Pancreas (tissue), 10 donors: Measurements from ENCODE around the gene IGF1. TPM values are rescaled to one million over a fixed set of nuclear protein-coding genes. Genes with fewer than 3 reads are reported as not detected.

Source experiments
- ATAC-seq, 4 donors: fragments of 200-7000 bp; cut with Tn5 transposase; one replicate each; pipeline versions ENCODE4 v1.8.0 to v1.9.1; 2020; ENCODE audit warnings: mild to moderate bottlenecking in 4 of 4, moderate library complexity in 4 of 4
- DNase-seq, 6 donors: peaks; one replicate each; pipeline ENCODE4 v3.0.0-alpha.2; 2020
- FAIRE-seq: peaks from 2 replicates; lab custom pipeline; 2012; peaks lifted over from hg19 to GRCh38; lab: Jason Lieb, UNC
- H3K27ac ChIP-seq, 4 donors: fragments of 200-600 bp; sonication (generic); 1 replicate in 3 of 4; 2 replicates in 1 of 4; pipeline versions ENCODE4 v1.5.0 to v1.8.0; 2020
- H3K27me3 ChIP-seq, 4 donors: fragments of 200-600 bp; one replicate each; pipeline ENCODE4 v1.8.0; 2021
- H3K36me3 ChIP-seq, 3 donors: fragments of 200-600 bp; sonication (generic) in 1 of 3; one replicate each; pipeline versions ENCODE4 v1.5.0 to v1.8.0; 2020 to 2021
- H3K4me1 ChIP-seq, 3 donors: fragments of 200-600 bp; one replicate each; pipeline ENCODE4 v1.8.0; 2021
- H3K4me3 ChIP-seq, 4 donors: fragments of 200-600 bp; sonication (generic) in 2 of 4; one replicate each; pipeline versions ENCODE4 v1.5.0 to v1.8.0; 2020 to 2021
- H3K9me3 ChIP-seq, 4 donors: fragments of 200-600 bp; one replicate each; pipeline ENCODE4 v1.8.0; 2021
- CTCF ChIP-seq, 4 donors: fragments of 200-600 bp; sonication (generic) in 3 of 4; IDR thresholded peaks; one replicate each; pipeline versions ENCODE4 v1.5.0 to v1.8.0; 2021; ENCODE audit warnings: antibody characterized with exemption in 4 of 4
- WGBS, 2 donors: extraction: QIAGEN DNeasy Blood & Tissue Kit; methylation state at CpG; one replicate each; pipeline ENCODE4 v1.1.7; 2013; 5-methylcytosine and 5-hydroxymethylcytosine counted together
- intact Hi-C, 3 donors: fragments of 100-400 bp; cut with DNase I; formaldehyde crosslinking; loops; one replicate each; pipeline versions ENCODE4 v1.11.1 to v1.14.2; 2022
- polyA plus RNA-seq, 2 donors: library from polyadenylated mRNA; stranded (reverse); fragments of 200-250 nt; gene quantifications; one replicate each; pipeline ENCODE4 v1.2.3, GENCODE V29; 2013
- total RNA-seq, 6 donors: library from RNA; stranded (reverse); fragmentation: NEBNext Ultra II Directional in 4 of 6; extraction: Animal tissue kit (Norgen Biotek cat#: 25700) in 4 of 6; gene quantifications; one replicate each; pipeline versions ENCODE4 v1.2.1 to v1.2.4, GENCODE V29; 2021 to 2023
- donor health status: healthy with polysubstance abuse.
- donor health status: DM: no; HTN: no; CAD: no; lungs with moderate emphysema.
- donor health status: DM: no; HTN: no; CAD: no.
- donor health status: control.
- donor health status: control.
- donor health status: Bipolar disorder and iron deficiency.
- donor health status: DM: yes; HTN: yes; CAD: no.
- donor health status: DM: no; HTN: no; CAD: no.
- donor health status: DM: no; HTN: no; CAD: no.
- donor health status: DM: yes; HTN: yes; CAD: no.

IGF1 gene
- total and polyA plus RNA-seq, 8 donors: 1.5 to 23.8 (median 4.6) TPM

DNA sequence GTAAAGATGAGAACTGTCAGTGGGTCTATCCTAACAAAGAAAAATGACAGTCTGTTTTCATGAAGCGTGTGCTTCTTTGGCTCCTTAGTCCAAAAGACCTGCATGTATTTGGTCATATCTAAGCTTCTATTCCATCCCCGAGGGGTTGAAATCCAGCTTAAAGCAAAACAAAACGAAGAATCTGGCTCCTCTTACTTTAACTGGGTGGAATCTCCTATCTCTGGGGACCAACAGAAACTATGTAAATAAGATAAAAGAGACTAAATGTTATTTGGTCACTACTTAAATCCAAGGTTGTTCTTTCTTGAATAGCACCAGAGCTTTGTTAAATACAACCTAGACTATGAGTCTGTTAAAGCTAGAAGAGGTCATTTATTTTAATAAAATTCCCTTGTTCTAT is 9.4 kb downstream of the IGF1 start:
- H3K27me3 ChIP-seq: no peaks in the 10 kb centered on the region
- FAIRE-seq (no peak), ATAC-seq (no peak), DNase-seq (no peak)
- 30 to 31% methylated on average over 3 of the region's 3 CpGs for WGBS, 2 donors
- peaks cover 0 to 4% (median 0%) of the 10 kb centered on the region in 3 donors for H3K4me1 ChIP-seq
- H3K4me3 ChIP-seq: no peak overlapping the region
- intact Hi-C loops: no loop called here
- TF ChIP-seq CTCF (IDR thresholded peaks at IDR 0.05): no peak
- no peaks in the 10 kb centered on the region for H3K9me3 ChIP-seq
- H3K27ac ChIP-seq: no peak overlapping the region
- H3K36me3 ChIP-seq: no peaks in the 10 kb centered on the region

- no peaks in the 10 kb centered on the region for H3K36me3 ChIP-seq
- no peak for TF ChIP-seq CTCF (IDR thresholded peaks at IDR 0.05)
- no peak for DNase-seq
- no peak overlapping the region for H3K4me3 ChIP-seq
- no peak for FAIRE-seq
- no peaks in the 10 kb centered on the region for H3K9me3 ChIP-seq
- no peaks in the 10 kb centered on the region for H3K27me3 ChIP-seq
- intact Hi-C loops: no loop called here
- no peak for ATAC-seq
- H3K4me1 ChIP-seq: peaks cover 0 to 4% (median 0%) of the 10 kb centered on the region in 3 donors
- WGBS, 2 donors: 80 to 89% methylated on average over 5 of the region's 5 CpGs
- no peak overlapping the region for H3K27ac ChIP-seq
These were observed 12.0 kb downstream of the IGF1 start for GRCh38 chr12:102468261-102468915.

DNA sequence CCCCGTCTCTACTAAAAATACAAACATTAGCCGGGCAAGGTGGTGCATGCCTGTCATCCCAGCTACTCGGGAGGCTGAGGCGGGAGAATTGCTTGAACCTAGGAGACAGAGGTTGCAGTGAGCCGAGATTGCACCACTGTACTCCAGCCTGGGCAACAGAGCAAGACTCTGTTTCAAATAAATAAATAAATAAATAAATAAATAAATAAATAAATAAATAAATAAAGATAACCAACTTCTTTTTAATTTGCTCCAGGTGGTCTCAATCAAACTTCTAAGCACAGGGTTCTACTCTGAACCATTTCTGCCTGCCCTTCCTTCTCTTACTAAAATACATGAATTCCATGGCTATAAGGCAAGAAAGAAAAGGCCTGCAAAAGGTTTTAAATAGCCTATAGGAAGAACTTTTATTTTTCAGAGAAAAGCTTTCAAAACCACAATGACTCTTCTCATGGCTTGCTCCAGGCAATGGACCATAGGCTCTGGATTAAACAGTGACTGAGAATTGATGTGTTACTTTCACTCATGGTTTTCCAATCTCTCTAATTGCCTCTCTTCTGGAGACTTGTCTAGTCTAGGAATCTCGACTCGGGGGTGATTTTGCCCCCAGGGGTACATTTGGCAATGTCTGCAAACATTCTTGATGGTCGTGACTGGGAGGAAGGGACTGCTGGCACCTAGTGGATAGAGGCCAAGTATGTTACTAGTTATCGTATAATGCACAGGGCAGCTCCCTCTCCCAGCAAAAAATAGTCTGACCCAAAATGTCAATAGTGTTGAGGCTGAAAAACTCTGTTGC is 14.4 kb downstream of the IGF1 start:
- FAIRE-seq: no peak
- Histone ChIP-seq H3K9me3 (no peaks in the 10 kb centered on the region), H3K4me3 (no peak overlapping the region), H3K4me1 (no peaks in the 10 kb centered on the region), H3K27ac (no peak overlapping the region), H3K27me3 (no peaks in the 10 kb centered on the region), H3K36me3 (no peaks in the 10 kb centered on the region)
- TF ChIP-seq CTCF (IDR thresholded peaks at IDR 0.05): no peak
- no peak for ATAC-seq
- 85 to 89% methylated on average over 9 of the region's 9 CpGs for whole genome bisulfite sequencing, 2 donors
- intact Hi-C loops: no loop called here
- no peak for DNase-seq

DNA sequence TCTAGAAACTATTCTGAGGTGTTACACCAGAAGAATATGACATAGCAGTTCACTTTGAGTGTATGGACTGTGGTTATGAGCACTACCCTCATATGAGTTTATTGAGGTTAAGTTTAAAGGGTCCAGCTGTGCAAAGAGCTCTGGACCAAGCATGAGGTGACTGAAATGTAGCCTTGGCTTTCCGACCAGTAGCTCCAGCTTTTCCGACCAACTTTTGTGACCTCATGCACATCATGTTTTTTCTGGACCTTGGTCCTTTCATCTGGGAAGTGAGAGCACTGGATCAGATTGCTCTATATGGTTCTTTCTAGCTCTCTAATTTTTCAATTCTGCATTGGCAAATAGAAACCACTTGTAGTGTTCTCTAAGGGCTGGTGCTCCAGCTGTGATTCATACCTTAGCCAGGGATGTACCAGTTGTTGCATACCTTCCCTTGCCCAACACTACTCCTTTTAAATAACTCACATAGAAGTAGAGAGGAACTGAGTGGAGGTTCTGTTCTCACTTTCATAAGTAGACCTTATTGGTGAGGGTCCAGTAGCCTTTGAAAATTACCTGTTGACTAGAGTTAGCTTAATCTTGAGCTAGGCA is 16.6 kb downstream of the IGF1 start:
- H3K4me3 ChIP-seq: no peak overlapping the region
- no peaks in the 10 kb centered on the region for H3K36me3 ChIP-seq
- no peaks in the 10 kb centered on the region for H3K9me3 ChIP-seq
- no peak overlapping the region for H3K27ac ChIP-seq
- 81 to 86% methylated on average over 2 of the region's 2 CpGs for WGBS, 2 donors
- H3K4me1 ChIP-seq: no peaks in the 10 kb centered on the region
- ATAC-seq (no peak), DNase-seq (no peak), FAIRE-seq (no peak)
- no peaks in the 10 kb centered on the region for H3K27me3 ChIP-seq
- intact Hi-C loops: no loop called here
- no peak for TF ChIP-seq CTCF (IDR thresholded peaks at IDR 0.05)
